Measurements from ENCODE around the gene OTOP3. TPM values are rescaled to one million over a fixed set of nuclear protein-coding genes. Genes with fewer than 3 reads are reported as not detected.
A peak's percentile ranks its signal among the peaks of the same experiment; 100 is the strongest.

The OTOP3 gene
- total and polyA plus RNA-seq, 7 experiments from 2014 or later = not detected

DNA sequence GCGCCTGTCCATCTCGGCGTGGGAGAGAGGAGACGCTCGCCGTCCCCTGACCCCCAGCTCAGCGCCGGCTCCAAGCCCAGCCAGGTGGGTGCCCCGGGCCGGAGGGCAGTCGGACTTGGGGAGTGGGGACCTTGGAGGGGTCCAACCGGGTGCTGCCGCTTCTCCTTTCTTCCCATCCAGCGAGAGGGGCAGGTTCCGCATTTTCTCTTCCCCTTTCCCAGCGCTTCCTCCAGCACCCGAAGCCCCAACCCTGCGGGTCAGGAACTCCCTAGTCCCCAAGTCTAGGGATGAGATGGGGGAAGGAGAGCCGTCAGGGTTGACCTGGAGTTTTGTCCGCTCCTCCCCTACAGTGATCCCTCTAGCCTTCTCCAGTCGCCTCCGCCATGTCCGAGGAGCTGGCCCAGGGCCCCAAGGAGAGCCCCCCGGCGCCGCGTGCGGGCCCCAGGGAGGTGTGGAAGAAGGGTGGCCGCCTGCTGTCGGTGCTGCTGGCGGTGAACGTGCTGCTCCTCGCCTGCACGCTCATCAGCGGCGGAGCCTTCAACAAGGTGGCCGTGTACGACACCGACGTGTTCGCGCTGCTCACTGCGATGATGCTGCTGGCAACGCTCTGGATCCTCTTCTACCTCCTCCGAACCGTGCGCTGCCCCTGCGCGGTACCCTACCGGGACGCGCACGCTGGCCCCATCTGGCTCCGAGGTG lies 11.3 kb upstream of the OTOP3 start, which contains the start of gene OTOP2:
Gene OTOP2, plus strand, starts transcription at position 24 of the 699 bp plus-strand sequence. Its CDS starts 360 bp downstream, at position 384.
- CTCF ChIA-PET = interaction anchor here (0.5 to 2.5 kb wide), 7 partner anchors 9 to 278 kb away, joined by 3 to 11 read pairs (median 4); partner anchors contain the start of gene MRPL58
- Histone ChIP-seq H3K4me3 (ENCODE audit: low read length) (no peak within 1 kb of the TSS), H3K36me3 (ENCODE audit: control insufficient read depth in 2 of 3, insufficient read depth in 3 of 3, low read length in 3 of 3) (no peaks in the 10 kb centered on the region), H3K27me3 (ENCODE audit: control insufficient read depth in 2 of 2, insufficient read depth in 2 of 2, low read length in 2 of 2) (peaks cover 0 to 11% of the 10 kb centered on the region in 2 donors), H3K9me3 (ENCODE audit: control insufficient read depth in 2 of 3, low read length in 3 of 3) (no peaks in the 10 kb centered on the region), H3K4me1 (ENCODE audit: control insufficient read depth in 2 of 2, insufficient read depth in 2 of 2, low read length in 2 of 2) (peaks cover 3 to 12% of the 10 kb centered on the region in 2 donors), H3K27ac (ENCODE audit: low read depth, low read length) (no peak within 1 kb of the TSS)
- H3K27ac Mint-ChIP-seq = peak within 1 kb of the TSS in 1 of 9 donors; percentile 48
- intact Hi-C loops (cut with micrococcal nuclease) = no loop called here
- ATAC-seq = peak; percentile 38
- peak within 1 kb of the TSS; percentile 35 to 76 (median 62) for H3K4me3 Mint-ChIP-seq
- peaks cover 37 to 73% (median 44%) of the 10 kb centered on the region in 5 donors for H3K27me3 Mint-ChIP-seq
- H3K36me3 Mint-ChIP-seq = peaks cover 0 to 3% (median 0%) of the 10 kb centered on the region in 5 donors
- H3K4me1 Mint-ChIP-seq = peaks cover 2 to 21% (median 6%) of the 10 kb centered on the region in 7 donors
- peak in 3 of 9 donors; percentile 18 to 20 (median 18) for DNase-seq
- peaks cover 0 to 2% (median 0%) of the 10 kb centered on the region in 11 donors for H3K9me3 Mint-ChIP-seq
- POLR2A ChIA-PET = no interaction called here

DNA sequence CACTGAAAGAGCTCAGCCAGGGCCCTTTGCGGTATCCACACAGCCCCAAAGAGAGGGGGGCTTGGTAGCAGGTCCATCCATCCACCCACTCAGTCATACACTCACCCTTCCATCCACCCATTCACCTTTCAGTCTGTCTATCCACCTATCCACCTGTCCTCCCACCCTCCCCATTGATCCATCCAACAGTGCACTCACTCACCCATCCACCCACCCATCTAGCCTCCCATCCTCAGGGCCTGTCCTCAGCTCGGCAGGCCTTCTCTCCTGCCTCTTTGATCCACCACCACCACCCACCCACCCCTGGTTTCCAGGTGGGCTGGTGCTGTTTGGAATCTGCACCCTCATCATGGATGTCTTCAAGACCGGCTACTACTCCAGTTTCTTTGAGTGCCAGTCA lies 10.5 kb upstream of the OTOP3 start:
- H3K9me3 ChIP-seq (ENCODE audit: control insufficient read depth in 2 of 3, low read length in 3 of 3) = no peaks in the 10 kb centered on the region
- H3K4me3 ChIP-seq (ENCODE audit: low read length) = no peak overlapping the region
- H3K9me3 Mint-ChIP-seq = peaks cover 0 to 2% (median 0%) of the 10 kb centered on the region in 11 donors
- H3K27me3 ChIP-seq (ENCODE audit: control insufficient read depth in 2 of 2, insufficient read depth in 2 of 2, low read length in 2 of 2) = peaks cover 0 to 11% of the 10 kb centered on the region in 2 donors
- intact Hi-C loops (cut with micrococcal nuclease) = no loop called here
- H3K27me3 Mint-ChIP-seq = peaks cover 40 to 77% (median 47%) of the 10 kb centered on the region in 5 donors
- H3K27ac Mint-ChIP-seq = no peak overlapping the region
- H3K4me1 ChIP-seq (ENCODE audit: control insufficient read depth in 2 of 2, insufficient read depth in 2 of 2, low read length in 2 of 2) = peaks cover 3 to 12% of the 10 kb centered on the region in 2 donors
- no peak overlapping the region for H3K27ac ChIP-seq (ENCODE audit: low read depth, low read length)
- ChIA-PET CTCF (interaction anchor here (0.5 to 2.5 kb wide), 2 partner anchors 36 to 349 kb away, joined by 3 to 8 read pairs; no protein-coding TSS in a partner anchor), POLR2A (no interaction called here)
- peak overlapping the region in 4 of 10 donors; percentile 29 to 76 (median 36) for H3K4me3 Mint-ChIP-seq
- H3K36me3 ChIP-seq (ENCODE audit: control insufficient read depth in 2 of 3, insufficient read depth in 3 of 3, low read length in 3 of 3) = no peaks in the 10 kb centered on the region
- H3K36me3 Mint-ChIP-seq = peaks cover 0 to 3% (median 0%) of the 10 kb centered on the region in 5 donors
- no peak for ATAC-seq
- H3K4me1 Mint-ChIP-seq = peaks cover 2 to 21% (median 6%) of the 10 kb centered on the region in 7 donors
- DNase-seq = no peak

DNA sequence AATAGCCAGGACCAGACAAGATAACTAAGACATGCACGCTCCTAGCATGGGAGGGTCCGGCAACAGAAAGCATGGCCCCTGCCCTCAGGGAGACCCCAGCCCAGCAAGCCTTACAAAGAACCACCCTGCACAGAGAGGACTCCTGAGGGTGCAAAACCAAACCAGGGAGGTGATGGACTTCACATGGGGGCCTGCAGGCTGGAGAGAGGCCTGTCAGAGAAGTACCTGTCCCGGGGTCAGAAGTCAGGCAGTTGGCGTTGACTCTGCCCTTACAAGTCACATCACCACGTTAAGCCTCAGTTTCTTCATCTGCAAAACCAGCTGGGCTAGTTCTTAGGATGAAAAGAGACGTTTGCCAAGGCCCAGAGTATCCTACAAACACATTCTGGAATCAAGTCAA lies 6.9 kb upstream of the OTOP3 start:
- CTCF ChIA-PET = interaction anchor here (0.7 kb wide), 1 partner anchor 17 kb away, joined by 3 read pairs; no protein-coding TSS in a partner anchor
- H3K27me3 Mint-ChIP-seq = peaks cover 63 to 86% (median 72%) of the 10 kb centered on the region in 5 donors
- peaks cover 3 to 8% of the 10 kb centered on the region in 2 donors for H3K4me1 ChIP-seq (ENCODE audit: control insufficient read depth in 2 of 2, insufficient read depth in 2 of 2, low read length in 2 of 2)
- H3K4me3 Mint-ChIP-seq = no peak overlapping the region
- H3K4me1 Mint-ChIP-seq = peaks cover 0 to 11% (median 6%) of the 10 kb centered on the region in 7 donors
- no peak overlapping the region for H3K27ac Mint-ChIP-seq
- intact Hi-C loops (cut with micrococcal nuclease) = no loop called here
- no peaks in the 10 kb centered on the region for H3K36me3 ChIP-seq (ENCODE audit: control insufficient read depth in 2 of 3, insufficient read depth in 3 of 3, low read length in 3 of 3)
- no peak for DNase-seq
- H3K9me3 ChIP-seq (ENCODE audit: control insufficient read depth in 2 of 3, low read length in 3 of 3) = no peaks in the 10 kb centered on the region
- no peak overlapping the region for H3K27ac ChIP-seq (ENCODE audit: low read depth, low read length)
- POLR2A ChIA-PET = interaction anchor here (0.7 kb wide), 1 partner anchor 23 kb away, joined by 3 read pairs; no protein-coding TSS in a partner anchor
- peaks cover 0 to 2% (median 0%) of the 10 kb centered on the region in 11 donors for H3K9me3 Mint-ChIP-seq
- no peak for ATAC-seq
- H3K4me3 ChIP-seq (ENCODE audit: low read length) = no peak overlapping the region
- peaks cover 0 to 4% (median 0%) of the 10 kb centered on the region in 5 donors for H3K36me3 Mint-ChIP-seq
- H3K27me3 ChIP-seq (ENCODE audit: control insufficient read depth in 2 of 2, insufficient read depth in 2 of 2, low read length in 2 of 2) = peaks cover 0 to 5% of the 10 kb centered on the region in 2 donors

DNA sequence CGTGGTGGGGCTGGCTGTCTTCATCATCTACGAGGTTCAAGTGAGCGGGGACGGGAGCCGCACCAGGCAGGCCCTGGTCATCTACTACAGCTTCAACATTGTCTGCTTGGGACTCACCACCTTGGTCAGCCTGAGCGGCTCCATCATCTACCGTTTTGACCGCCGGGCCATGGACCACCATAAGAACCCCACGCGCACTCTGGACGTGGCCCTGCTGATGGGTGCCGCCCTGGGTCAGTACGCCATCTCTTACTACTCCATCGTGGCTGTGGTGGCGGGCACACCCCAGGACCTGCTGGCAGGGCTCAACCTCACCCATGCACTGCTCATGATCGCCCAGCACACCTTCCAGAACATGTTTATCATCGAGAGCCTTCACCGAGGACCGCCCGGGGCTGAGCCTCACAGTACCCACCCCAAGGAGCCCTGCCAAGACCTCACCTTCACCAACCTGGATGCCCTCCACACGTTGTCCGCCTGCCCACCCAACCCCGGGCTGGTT lies 5.1 kb upstream of the OTOP3 start:
- ATAC-seq (no peak), DNase-seq (no peak)
- Histone ChIP-seq H3K9me3 (ENCODE audit: control insufficient read depth in 2 of 3, low read length in 3 of 3) (no peaks in the 10 kb centered on the region), H3K27me3 (ENCODE audit: control insufficient read depth in 2 of 2, insufficient read depth in 2 of 2, low read length in 2 of 2) (peaks cover 0 to under 1% of the 10 kb centered on the region in 2 donors), H3K4me1 (ENCODE audit: control insufficient read depth in 2 of 2, insufficient read depth in 2 of 2, low read length in 2 of 2) (no peaks in the 10 kb centered on the region), H3K4me3 (ENCODE audit: low read length) (no peak overlapping the region), H3K27ac (ENCODE audit: low read depth, low read length) (no peak overlapping the region), H3K36me3 (ENCODE audit: control insufficient read depth in 2 of 3, insufficient read depth in 3 of 3, low read length in 3 of 3) (no peaks in the 10 kb centered on the region)
- ChIA-PET POLR2A (no interaction called here), CTCF (no interaction called here)
- Mint-ChIP-seq H3K4me3 (peak overlapping the region in 1 of 10 donors; percentile 63), H3K4me1 (no peaks in the 10 kb centered on the region), H3K27me3 (peaks cover 64 to 86% (median 68%) of the 10 kb centered on the region in 5 donors), H3K9me3 (peaks cover 0 to 2% (median 0%) of the 10 kb centered on the region in 11 donors), H3K27ac (no peak overlapping the region), H3K36me3 (peaks cover 0 to 4% (median 0%) of the 10 kb centered on the region in 5 donors)
- intact Hi-C loops (cut with micrococcal nuclease) = no loop called here

DNA sequence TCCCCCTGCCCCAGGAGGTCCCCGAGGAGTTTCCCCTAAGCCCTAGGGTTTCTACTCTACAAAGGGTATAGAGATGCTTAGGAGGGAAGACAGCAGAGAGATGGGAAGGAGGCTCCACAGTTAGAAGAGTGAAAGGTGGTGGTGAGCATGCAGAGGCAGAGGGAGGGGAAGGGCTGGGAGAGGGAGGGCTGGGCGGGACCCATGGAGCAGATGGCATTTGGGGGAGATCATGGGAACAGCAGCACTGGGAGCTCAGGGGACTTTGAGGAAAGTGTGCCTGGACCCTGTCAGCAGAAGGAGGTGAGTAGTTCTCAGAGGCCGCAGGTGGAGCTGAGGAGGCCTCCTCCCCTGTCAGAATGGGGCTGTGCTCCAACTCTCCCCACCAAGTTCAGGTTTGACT lies 650 bp upstream of the OTOP3 start:
- Mint-ChIP-seq H3K36me3 (peaks cover 0 to 7% (median 0%) of the 10 kb centered on the region in 5 donors), H3K27ac (no peak overlapping the region), H3K27me3 (peaks cover 62 to 84% (median 73%) of the 10 kb centered on the region in 5 donors), H3K4me3 (peak overlapping the region in 1 of 10 donors; percentile 12), H3K9me3 (peaks cover 0 to 3% (median 0%) of the 10 kb centered on the region in 11 donors), H3K4me1 (peaks cover 0 to 6% (median 0%) of the 10 kb centered on the region in 7 donors)
- Histone ChIP-seq H3K36me3 (ENCODE audit: control insufficient read depth in 2 of 3, insufficient read depth in 3 of 3, low read length in 3 of 3) (no peaks in the 10 kb centered on the region), H3K27me3 (ENCODE audit: control insufficient read depth in 2 of 2, insufficient read depth in 2 of 2, low read length in 2 of 2) (peaks cover 0 to 15% of the 10 kb centered on the region in 2 donors), H3K27ac (ENCODE audit: low read depth, low read length) (no peak overlapping the region), H3K4me1 (ENCODE audit: control insufficient read depth in 2 of 2, insufficient read depth in 2 of 2, low read length in 2 of 2) (no peaks in the 10 kb centered on the region), H3K9me3 (ENCODE audit: control insufficient read depth in 2 of 3, low read length in 3 of 3) (no peaks in the 10 kb centered on the region), H3K4me3 (ENCODE audit: low read length) (no peak overlapping the region)
- POLR2A ChIA-PET = no interaction called here
- ATAC-seq (no peak), DNase-seq (no peak)
- CTCF ChIA-PET = interaction anchor here (1.4 kb wide), 1 partner anchor 23 kb away, joined by 4 read pairs; no protein-coding TSS in a partner anchor
- intact Hi-C loops (cut with micrococcal nuclease) = no loop called here

DNA sequence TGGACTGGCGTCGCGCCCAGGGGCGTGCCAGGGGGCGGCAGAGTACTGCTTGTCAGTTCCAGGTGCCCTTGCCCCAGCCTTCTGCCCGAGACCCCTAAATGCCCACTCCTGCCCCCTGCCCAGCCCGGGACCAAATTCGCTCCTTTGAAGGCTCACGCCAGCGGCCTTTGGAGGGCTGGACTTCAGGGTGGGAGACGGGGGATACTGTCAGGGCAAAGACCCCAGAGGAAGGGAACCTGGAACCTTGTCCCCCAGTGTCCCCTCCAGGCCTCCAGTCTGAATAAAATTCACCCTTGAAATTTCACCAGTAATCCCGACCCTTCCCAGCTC lies 737 bp downstream of the OTOP3 start:
- POLR2A ChIA-PET = no interaction called here
- intact Hi-C loops (cut with micrococcal nuclease) = no loop called here

More for the DNA sequence above, 737 bp downstream of the OTOP3 start:
- CTCF ChIA-PET = no interaction called here
- Mint-ChIP-seq H3K36me3 (peaks cover 0 to 3% (median 0%) of the 10 kb centered on the region in 5 donors), H3K27ac (no peak overlapping the region), H3K4me1 (peaks cover 0 to 6% (median 0%) of the 10 kb centered on the region in 7 donors), H3K27me3 (peaks cover 49 to 71% (median 66%) of the 10 kb centered on the region in 5 donors), H3K4me3 (no peak overlapping the region), H3K9me3 (peaks cover 0 to 3% (median 0%) of the 10 kb centered on the region in 11 donors)
- Histone ChIP-seq H3K27ac (ENCODE audit: low read depth, low read length) (no peak overlapping the region), H3K36me3 (ENCODE audit: control insufficient read depth in 2 of 3, insufficient read depth in 3 of 3, low read length in 3 of 3) (no peaks in the 10 kb centered on the region), H3K4me1 (ENCODE audit: control insufficient read depth in 2 of 2, insufficient read depth in 2 of 2, low read length in 2 of 2) (no peaks in the 10 kb centered on the region), H3K27me3 (ENCODE audit: control insufficient read depth in 2 of 2, insufficient read depth in 2 of 2, low read length in 2 of 2) (peaks cover 0 to 15% of the 10 kb centered on the region in 2 donors), H3K9me3 (ENCODE audit: control insufficient read depth in 2 of 3, low read length in 3 of 3) (no peaks in the 10 kb centered on the region), H3K4me3 (ENCODE audit: low read length) (no peak overlapping the region)
- DNase-seq (no peak), ATAC-seq (no peak)
